H1 (cell line): ENCODE data around the gene ARMC6. TPM values are rescaled to one million over a fixed set of nuclear protein-coding genes. Genes with fewer than 3 reads are reported as not detected.

Experiments
- CTCF ChIA-PET: fragments of 300-600 bp; sonication (Branson Sonifier 250); formaldehyde crosslinking; loops from one replicate; lab custom pipeline; 2021; ENCODE audit not compliant: partially characterized antibody; lab: Charles Lee
- POLR2A ChIA-PET: fragments of 300-600 bp; sonication (Branson Sonifier 250); formaldehyde crosslinking; loops from one replicate; lab custom pipeline; 2021; ENCODE audit warnings: inconsistent platforms; ENCODE audit not compliant: partially characterized antibody; lab: Charles Lee
- DNase-seq, 2 experiments: peaks; one replicate each; pipeline versions ENCODE4 v3.0.0 to v3.0.0-alpha.2; 2010 to 2022; ENCODE audit warnings: low spot score in 2 of 2, low read depth in 1 of 2, mixed read lengths in 1 of 2
- FAIRE-seq: peaks from 2 replicates; lab custom pipeline; 2011; peaks lifted over from hg19 to GRCh38; lab: Jason Lieb, UNC
- H2AFZ ChIP-seq: 2 replicates; pipeline ENCODE4 v1.8.1; 2012; ENCODE audit warnings: low read length, inconsistent platforms
- H2AK5ac ChIP-seq: 2 replicates; pipeline ENCODE4 v1.6.1; 2013; ENCODE audit warnings: low read depth, low read length
- H2BK120ac ChIP-seq: replicated peaks from 2 replicates; pipeline ENCODE3; 2013; ENCODE audit warnings: low read depth, low read length, inconsistent platforms
- H2BK12ac ChIP-seq: 2 replicates; pipeline ENCODE4 v1.6.1; 2013; ENCODE audit warnings: low read depth, low read length
- H2BK15ac ChIP-seq: 2 replicates; pipeline ENCODE4 v1.6.1; 2013; ENCODE audit warnings: low read length
- H2BK20ac ChIP-seq: 2 replicates; pipeline ENCODE4 v1.6.1; 2013; ENCODE audit warnings: low read length
- H2BK5ac ChIP-seq: 2 replicates; pipeline ENCODE4 v1.6.1; 2013; ENCODE audit warnings: low read depth, low read length
- H3K14ac ChIP-seq: 2 replicates; pipeline ENCODE4 v1.6.1; 2013; ENCODE audit warnings: inconsistent platforms; ENCODE audit not compliant: insufficient read length
- H3K18ac ChIP-seq: 2 replicates; pipeline ENCODE4 v1.6.1; 2013; ENCODE audit warnings: low read length; ENCODE audit errors: extremely low read depth
- H3K23ac ChIP-seq: 2 replicates; pipeline ENCODE4 v1.6.1; 2013; ENCODE audit warnings: inconsistent platforms; ENCODE audit not compliant: insufficient read length
- H3K23me2 ChIP-seq: 2 replicates; pipeline ENCODE4 v1.6.1; 2013; ENCODE audit warnings: low read depth, low read length
- H3K27ac ChIP-seq: 2 replicates; pipeline ENCODE4 v1.6.1; 2011; ENCODE audit warnings: low read depth, low read length, inconsistent platforms
- H3K27me3 ChIP-seq, 4 experiments: replicated peaks in 1 of 4; 1 replicate in 1 of 4; 2 replicates in 3 of 4; pipeline versions ENCODE4 v1.6.1 to v1.8.1; 2011 to 2013; ENCODE audit warnings: low read length in 3 of 4, mild to moderate bottlenecking in 3 of 4, inconsistent platforms in 2 of 4, mixed read lengths in 2 of 4, moderate library complexity in 1 of 4; ENCODE audit not compliant: control insufficient read depth in 3 of 4, insufficient read depth in 3 of 4; ENCODE audit errors: extremely low read depth in 1 of 4
- H3K36me3 ChIP-seq, 4 experiments: 2 replicates each; pipeline versions ENCODE4 v1.6.1 to v1.8.1; 2011 to 2013; ENCODE audit warnings: mild to moderate bottlenecking in 4 of 4, low read length in 3 of 4, moderate library complexity in 2 of 4, control low read depth in 1 of 4, inconsistent platforms in 1 of 4; ENCODE audit not compliant: insufficient read depth in 4 of 4, control insufficient read depth in 2 of 4
- H3K4ac ChIP-seq: replicated peaks from 2 replicates; pipeline ENCODE3; 2013; ENCODE audit warnings: low read length, low read depth, mixed read lengths, inconsistent platforms; ENCODE audit not compliant: insufficient read length
- H3K4me1 ChIP-seq, 4 experiments: replicated peaks in 1 of 4; 1 replicate in 1 of 4; 2 replicates in 3 of 4; pipeline versions ENCODE4 v1.6.1 to v1.8.1; 2011 to 2013; ENCODE audit warnings: low read length in 3 of 4, inconsistent platforms in 2 of 4, mixed read lengths in 1 of 4; ENCODE audit not compliant: insufficient read depth in 4 of 4, control insufficient read depth in 3 of 4
- H3K4me2 ChIP-seq, 2 experiments: 2 replicates each; pipeline versions ENCODE4 v1.6.1 to v1.8.1; 2011 to 2013; ENCODE audit warnings: low read depth in 2 of 2, low read length in 2 of 2, control low read depth in 1 of 2, inconsistent platforms in 1 of 2, mild to moderate bottlenecking in 1 of 2; ENCODE audit not compliant: insufficient read depth in 1 of 2
- H3K4me3 ChIP-seq, 4 experiments: fragments of 200-600, 300-600 bp in 1 of 4; sonication (generic), shearing (Covaris generic), sonication (Bioruptor Twin) in 1 of 4; 2 replicates each; pipeline versions ENCODE4 v1.5.1 to v1.8.1; 2011 to 2016; ENCODE audit warnings: low read length in 4 of 4, low read depth in 3 of 4, control low read depth in 2 of 4, inconsistent platforms in 2 of 4, mild to moderate bottlenecking in 2 of 4, mixed read lengths in 1 of 4, moderate library complexity in 1 of 4; ENCODE audit not compliant: insufficient read depth in 2 of 4; ENCODE audit errors: extremely low read depth in 1 of 4
- H3K56ac ChIP-seq: replicated peaks from 2 replicates; pipeline ENCODE3; 2013; ENCODE audit warnings: low read depth, mild to moderate bottlenecking, mixed read lengths, low read length, inconsistent platforms; ENCODE audit not compliant: insufficient read length
- H3K79me1 ChIP-seq: 2 replicates; pipeline ENCODE4 v1.6.1; 2013; ENCODE audit warnings: low read depth, low read length, control low read depth
- H3K79me2 ChIP-seq, 2 experiments: 2 replicates each; pipeline versions ENCODE4 v1.6.1 to v1.8.1; 2012 to 2013; ENCODE audit warnings: low read length in 2 of 2, mild to moderate bottlenecking in 2 of 2, inconsistent platforms in 1 of 2; ENCODE audit not compliant: insufficient read depth in 2 of 2, control insufficient read depth in 1 of 2
- H3K9ac ChIP-seq, 4 experiments: replicated peaks in 1 of 4; 1 replicate in 1 of 4; 2 replicates in 3 of 4; pipeline versions ENCODE4 v1.6.1 to v1.8.1; 2011 to 2013; ENCODE audit warnings: low read depth in 3 of 4, low read length in 3 of 4, control low read depth in 2 of 4, mild to moderate bottlenecking in 2 of 4, moderate library complexity in 2 of 4, inconsistent platforms in 1 of 4; ENCODE audit errors: extremely low read depth in 1 of 4
- H3K9me3 ChIP-seq, 2 experiments: 2 replicates each; pipeline versions ENCODE4 v1.6.1 to v1.8.1; 2012 to 2013; ENCODE audit warnings: mild to moderate bottlenecking in 2 of 2, moderate library complexity in 2 of 2, control low read depth in 1 of 2, inconsistent platforms in 1 of 2, low read depth in 1 of 2, low read length in 1 of 2, mixed read lengths in 1 of 2; ENCODE audit not compliant: insufficient read depth in 2 of 2
- H4K20me1 ChIP-seq, 2 experiments: replicated peaks in 1 of 2; 2 replicates each; pipeline versions ENCODE3 to v1.8.1; 2011 to 2013; ENCODE audit warnings: inconsistent platforms in 2 of 2, low read length in 2 of 2, mild to moderate bottlenecking in 1 of 2; ENCODE audit not compliant: insufficient read depth in 2 of 2, control insufficient read depth in 1 of 2
- H4K5ac ChIP-seq: 2 replicates; pipeline ENCODE4 v1.6.1; 2013; ENCODE audit warnings: low read length, low read depth, mixed read lengths, inconsistent platforms; ENCODE audit not compliant: insufficient read length
- H4K8ac ChIP-seq: 2 replicates; pipeline ENCODE4 v1.8.0; 2013; ENCODE audit warnings: mild to moderate bottlenecking, moderate library complexity, low read length, inconsistent platforms; ENCODE audit not compliant: insufficient read depth; ENCODE audit errors: extremely low read depth
- H4K91ac ChIP-seq: replicated peaks from 2 replicates; pipeline ENCODE3; 2013; ENCODE audit warnings: low read length, mixed read lengths, inconsistent platforms; ENCODE audit not compliant: insufficient read length
- SAP30 ChIP-seq: fragments of 300-600 bp; sonication (generic); IDR thresholded peaks from 2 replicates; pipeline ENCODE4 v1.7.1; 2012; ENCODE audit warnings: low read length, moderate library complexity, mild to moderate bottlenecking, inconsistent platforms; ENCODE audit not compliant: insufficient read depth, insufficient replicate concordance
- WGBS, 2 experiments: shearing (Covaris generic) in 1 of 2; methylation state at CpG; one replicate each; pipeline versions ENCODE4 v1.1.6 to v1.1.7; 2013 to 2015; ENCODE audit warnings: low lambda C conversion rate in 2 of 2, mixed read lengths in 2 of 2, inconsistent platforms in 1 of 2, low coverage in 1 of 2, missing lambda C conversion rate in 1 of 2; ENCODE audit not compliant: insufficient replicate concordance in 2 of 2, insufficient coverage in 1 of 2, insufficient read length in 1 of 2; ENCODE audit errors: extremely low coverage in 1 of 2, missing lambda C conversion rate in 1 of 2; 5-methylcytosine and 5-hydroxymethylcytosine counted together
- polyA plus RNA-seq, 7 experiments: library from polyadenylated mRNA; depleted of rRNA in 3 of 7; stranded (reverse) in 5 of 7; unstranded in 2 of 7; fragments of >200 nt in 5 of 7; fragments of 200-250 nt in 2 of 7; gene quantifications; 1 replicate in 5 of 7; 2 replicates in 1 of 7; 4 replicates in 1 of 7; pipeline versions ENCODE4 v1.2.1 to v1.2.3, GENCODE V29; 2011 to 2013; ENCODE audit warnings: missing spikeins in 2 of 7, mixed read lengths in 2 of 7
- total RNA-seq: library from RNA; stranded (reverse); fragmentation: NEBNext Ultra II Directional; extraction: Animal tissue kit (Norgen Biotek cat#: 25700); gene quantifications from 2 replicates; pipeline ENCODE4 v1.2.1, GENCODE V29; 2021

The ARMC6 gene
- total and polyA plus RNA-seq, 2 of the 8 experiments (the other 6 are each of a cell fraction or from before 2014, with no cell fraction given) = 67.1 to 68.3 TPM

GRCh38 chr19:19055701-19056100 is 22.3 kb downstream of the ARMC6 start:
- Histone ChIP-seq H3K36me3 (peaks cover 24 to 50% (median 43%) of the 10 kb centered on the region in 4 experiments), H3K79me1 (peaks cover 4% of the 10 kb centered on the region; the same call in 1 of the 2 replicates), H3K4me2 (no peak overlapping the region), H3K9me3 (no peaks in the 10 kb centered on the region), H2BK5ac (no peak overlapping the region), H2BK15ac (no peak overlapping the region), H3K27me3 (no peaks in the 10 kb centered on the region; a peak in 2 of 7 replicates), H2BK120ac (no peak overlapping the region), H4K5ac (no peak overlapping the region), H4K8ac (no peak overlapping the region), H3K18ac (no peak overlapping the region), H3K4me3 (no peak overlapping the region), H3K4me1 (no peaks in the 10 kb centered on the region), H3K23me2 (no peaks in the 10 kb centered on the region), H3K27ac (no peak overlapping the region), H3K4ac (no peak overlapping the region), H3K56ac (no peak overlapping the region), H4K91ac (no peak overlapping the region), H3K14ac (no peak overlapping the region), H3K23ac (no peak overlapping the region), H2AFZ (no peak overlapping the region), H2BK20ac (no peak overlapping the region), H2AK5ac (no peak overlapping the region), H3K79me2 (no peaks in the 10 kb centered on the region), H4K20me1 (peaks cover 17 to 32% of the 10 kb centered on the region in 2 experiments), H3K9ac (no peak overlapping the region), H2BK12ac (no peak overlapping the region)
- FAIRE-seq = no peak
- ChIA-PET POLR2A (no interaction called here), CTCF (interaction anchor here (0.9 to 6.8 kb wide), 6 partner anchors 11 to 126 kb away, joined by 3 to 58 read pairs (median 36); no protein-coding TSS in a partner anchor)
- no peak for DNase-seq
- 86% methylated on average over 5 of the region's 13 CpGs; no CpG with 5 or more reads in 1 of the 2 experiments for WGBS, 2 experiments
- TF ChIP-seq SAP30 = no peak
